Epithelial cell of esophagus (primary cell): ENCODE results near the gene P4HTM.

Experiments
- DNase-seq: peaks from one replicate; pipeline ENCODE4 v3.0.0; 2010; ENCODE audit warnings: low read depth
- H3K4me3 ChIP-seq: 2 replicates; pipeline ENCODE4 v1.5.1; 2011; ENCODE audit warnings: mild to moderate bottlenecking, low read length, control low read depth
- CTCF ChIP-seq: IDR thresholded peaks from 2 replicates; pipeline ENCODE4 v1.5.1; 2011; ENCODE audit warnings: low read depth, mild to moderate bottlenecking, low read length, control low read depth, inconsistent platforms; ENCODE audit not compliant: insufficient read depth; ENCODE audit errors: missing control alignments

P4HTM gene

GRCh38 chr3:48966367-48966766 lies 23.7 kb upstream of the P4HTM start:
- no peak for TF ChIP-seq CTCF
- no peak overlapping the region for H3K4me3 ChIP-seq
- DNase-seq, result no peak

DNA sequence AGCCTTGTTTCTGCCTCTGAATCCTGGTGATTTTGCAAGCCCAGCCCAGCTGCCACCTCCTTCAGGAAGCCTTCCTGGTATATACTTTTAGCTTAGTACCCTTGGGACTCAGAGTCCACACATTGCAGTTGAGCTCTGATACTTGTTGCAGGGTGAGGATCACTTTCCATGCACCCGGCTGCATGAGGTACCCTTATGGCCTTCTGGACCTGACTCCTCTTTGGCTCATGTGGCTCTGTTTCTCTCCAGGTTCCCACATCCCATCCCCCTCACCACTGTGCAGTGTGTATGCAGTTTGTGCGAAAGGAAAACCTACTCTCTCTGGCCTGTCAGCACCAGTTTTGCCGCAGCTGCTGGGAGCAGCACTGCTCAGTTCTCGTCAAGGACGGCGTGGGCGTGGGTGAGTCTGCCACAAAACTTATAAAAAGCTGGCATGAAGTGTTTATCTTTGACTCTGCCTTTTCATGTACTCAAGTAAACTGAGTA lies 23.1 kb upstream of the P4HTM start:
- H3K4me3 ChIP-seq, result no peak overlapping the region
- peak; percentile 36 for DNase-seq
- TF ChIP-seq CTCF, result no peak

GRCh38 chr3:48970586-48970985 lies 19.5 kb upstream of the P4HTM start:
- no peak overlapping the region for H3K4me3 ChIP-seq
- TF ChIP-seq CTCF, result no peak
- no peak for DNase-seq

- DNase-seq, result no peak
- TF ChIP-seq CTCF, result no peak
- no peak overlapping the region for H3K4me3 ChIP-seq
Observed at GRCh38 chr3:48974076-48974864, 15.8 kb upstream of the P4HTM start.

- DNase-seq, result no peak
- no peak overlapping the region for H3K4me3 ChIP-seq
- TF ChIP-seq CTCF, result no peak
Observed at GRCh38 chr3:48979451-48979850, 10.6 kb upstream of the P4HTM start.

DNA sequence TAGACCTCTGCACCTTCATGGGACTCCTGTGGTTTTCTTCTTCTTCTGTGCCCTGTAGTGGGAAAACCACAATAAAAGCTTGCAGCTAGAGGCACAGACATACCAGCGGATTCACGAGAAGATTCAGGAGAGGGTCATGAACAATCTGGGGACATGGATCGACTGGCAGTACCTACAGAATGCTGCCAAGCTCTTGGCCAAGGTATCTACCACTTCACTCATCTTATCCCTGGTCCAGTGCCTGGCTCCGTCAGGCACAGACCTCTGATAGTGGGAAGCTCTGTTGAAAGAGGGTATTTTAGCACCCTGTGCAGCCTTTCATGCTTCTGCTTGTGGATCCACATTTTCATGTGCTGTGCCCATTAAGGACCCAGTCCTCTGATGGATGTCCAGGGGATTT lies 9.7 kb upstream of the P4HTM start:
- H3K4me3 ChIP-seq, result no peak overlapping the region
- no peak for TF ChIP-seq CTCF
- no peak for DNase-seq

GRCh38 chr3:48982016-48982415 lies 8.0 kb upstream of the P4HTM start:
- DNase-seq, result no peak
- TF ChIP-seq CTCF, result no peak

More at GRCh38 chr3:48982016-48982415, 8.0 kb upstream of the P4HTM start:
- H3K4me3 ChIP-seq, result no peak overlapping the region
